ENCODE results near the gene CNBP. TPM values are rescaled to one million over a fixed set of nuclear protein-coding genes. Genes with fewer than 3 reads are reported as not detected.

The CNBP gene
- 223 and 243 TPM in 2 replicates for total RNA-seq

DNA sequence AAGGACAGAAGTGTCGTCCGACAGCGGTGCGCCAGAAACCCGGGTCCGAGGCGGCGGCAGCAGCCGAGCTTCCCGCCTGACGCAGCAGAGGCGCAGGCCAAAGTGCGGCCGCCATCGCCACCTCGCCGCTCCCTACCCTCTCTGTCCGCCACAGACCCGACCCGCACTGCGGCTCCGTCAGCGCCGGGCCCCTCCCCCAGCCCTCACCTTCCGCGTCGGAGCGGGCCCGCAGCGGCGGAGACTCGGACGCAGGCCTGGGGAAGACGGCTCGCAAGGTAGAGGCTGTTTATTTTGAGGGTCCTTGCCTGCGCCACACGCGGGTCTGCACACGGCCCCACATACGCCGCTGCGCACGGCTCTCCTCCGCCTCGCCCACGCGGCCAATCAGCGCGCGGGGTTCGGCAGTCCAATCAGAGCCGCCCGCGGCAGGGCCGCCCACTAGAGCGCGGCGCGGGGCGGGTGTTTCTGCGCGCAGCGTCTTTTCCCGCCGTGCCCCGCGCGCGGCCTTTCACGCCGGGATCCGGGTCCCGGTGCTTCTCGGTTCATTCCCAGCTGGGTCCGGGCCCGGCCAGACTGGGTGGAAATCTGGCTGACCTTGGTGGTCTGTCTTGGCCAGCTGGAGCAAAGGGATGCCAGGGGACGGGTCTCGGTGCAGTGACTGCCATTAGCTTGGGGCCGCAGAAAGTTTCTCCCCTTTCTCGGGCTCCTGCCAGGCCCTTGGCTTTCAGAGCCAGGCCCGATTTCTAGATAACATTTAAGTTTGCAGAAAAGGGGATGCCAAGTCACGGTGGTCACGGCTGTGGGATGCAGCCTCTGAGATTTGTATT is at the start of gene CNBP:
TSS of gene CNBP (minus strand) at position 328 of the 827 bp plus-strand sequence. CDS start 12,139 bp downstream, outside the sequence.

DNA sequence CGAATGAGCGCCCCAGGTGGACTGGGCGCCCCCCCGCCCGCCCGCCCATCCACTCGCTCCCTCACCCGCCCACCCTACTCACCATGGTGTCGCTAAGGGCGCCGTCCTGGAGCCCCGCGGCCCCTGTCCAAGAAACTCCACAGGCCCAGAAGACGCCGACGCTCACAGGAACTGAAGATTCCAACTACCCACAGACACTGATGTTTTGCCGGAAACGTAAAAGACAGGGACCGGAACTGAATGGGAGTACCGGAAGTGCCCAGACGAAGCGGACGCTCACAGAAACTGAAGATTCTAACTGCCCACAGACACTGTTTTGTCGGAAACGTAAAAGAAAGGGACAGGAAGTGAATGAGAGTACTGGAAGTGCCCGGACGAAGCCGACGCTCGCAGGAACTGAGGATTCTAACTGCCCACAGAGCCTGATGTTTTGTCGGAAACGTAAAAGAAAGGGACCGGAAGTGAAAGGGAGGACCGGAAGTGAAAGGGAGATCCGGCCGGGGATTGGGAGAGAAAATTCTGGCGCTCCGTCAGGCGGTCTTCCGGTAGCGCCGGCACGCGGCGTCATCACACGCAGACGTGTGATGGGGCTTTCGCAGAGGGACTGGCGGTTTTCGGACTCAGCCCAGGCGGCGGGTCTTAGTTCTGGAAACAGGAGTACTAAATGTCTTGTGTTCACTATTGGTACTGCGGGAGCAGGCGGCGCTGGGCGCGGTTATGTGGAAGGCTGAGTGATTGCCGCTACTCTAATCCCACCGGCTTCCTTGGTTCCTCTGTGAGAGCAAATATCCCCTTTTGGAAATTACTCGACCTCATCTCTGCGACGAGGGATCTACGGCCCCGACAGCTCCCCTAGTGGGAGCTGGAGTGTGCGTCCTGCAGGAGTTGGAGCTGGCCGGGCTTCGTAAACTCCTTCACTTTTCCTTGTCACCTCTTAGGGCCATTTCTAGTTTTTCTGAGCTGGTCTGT is 22.5 kb downstream of the CNBP start, which contains the start of gene ISY1:
TSS of gene ISY1 (minus strand) at position 173 of the 969 bp plus-strand sequence. CDS start at position 85, 88 bp downstream.

DNA sequence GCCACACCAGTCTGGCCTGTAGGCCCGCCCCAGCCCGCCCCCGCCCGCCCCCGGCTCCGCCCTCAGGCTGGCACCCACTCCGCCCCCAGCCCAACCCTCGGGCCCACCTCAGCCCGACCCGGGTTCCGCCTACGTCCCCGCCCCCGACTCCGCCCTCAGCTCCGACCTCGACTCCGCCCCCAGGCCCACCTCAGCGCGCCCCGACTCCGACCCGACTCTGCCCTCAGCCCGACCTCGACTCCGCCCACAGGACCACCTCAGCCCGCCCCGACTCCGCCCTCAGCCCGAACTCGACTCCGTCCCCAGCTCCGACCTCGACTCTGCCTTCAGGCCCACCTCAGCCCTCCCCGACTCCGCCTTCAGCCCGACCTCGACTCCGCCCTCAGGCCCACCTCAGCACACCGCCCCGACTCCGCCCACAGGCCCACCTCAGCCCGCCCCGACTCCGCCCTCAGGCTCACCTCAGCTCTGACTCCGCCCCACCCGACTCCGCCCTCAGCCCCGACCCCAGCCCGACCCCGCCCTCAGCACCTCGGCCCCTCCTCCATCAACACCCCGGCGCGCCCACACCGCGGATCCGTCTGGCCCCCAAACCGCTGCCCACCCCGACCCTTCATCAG is 61.8 kb downstream of the CNBP start, which contains the start of gene RAB43:
TSS of gene RAB43 (minus strand) at position 13 of the 620 bp plus-strand sequence. CDS start 315 bp downstream, outside the sequence.

Small RNA genes within 50 kb of the gene (small RNA-seq; reads per million reads assigned to genes)
- not detected for gene RPS27P12

Other genes starting within 250 kb of the CNBP start
- not detected in 2 replicates for gene CFAP92, start 189.8 kb downstream of the CNBP start, total RNA-seq
- not detected in 2 replicates for gene EFCC1, start 182.6 kb downstream of the CNBP start, total RNA-seq
- gene GP9, start 123.1 kb downstream of the CNBP start, total RNA-seq = not detected in 2 replicates
- gene RAB43, start 62.1 kb downstream of the CNBP start, total RNA-seq = 23.0 and 23.9 TPM in 2 replicates
- gene ISY1, start 22.8 kb downstream of the CNBP start, total RNA-seq = 24.5 and 29.1 TPM in 2 replicates
- 402 and 424 TPM in 2 replicates for gene COPG1, start 65.7 kb upstream of the CNBP start, total RNA-seq
- 9.6 and 9.9 TPM in 2 replicates for gene HMCES, start 95.0 kb upstream of the CNBP start, total RNA-seq
- gene EFCAB12, start 244.7 kb upstream of the CNBP start, total RNA-seq = under 0.01 TPM in 1 of 2 replicates, not detected in the other

Measured in hair follicle dermal papilla cell (primary cell).